ENCODE results near the gene TMED9.

DNA sequence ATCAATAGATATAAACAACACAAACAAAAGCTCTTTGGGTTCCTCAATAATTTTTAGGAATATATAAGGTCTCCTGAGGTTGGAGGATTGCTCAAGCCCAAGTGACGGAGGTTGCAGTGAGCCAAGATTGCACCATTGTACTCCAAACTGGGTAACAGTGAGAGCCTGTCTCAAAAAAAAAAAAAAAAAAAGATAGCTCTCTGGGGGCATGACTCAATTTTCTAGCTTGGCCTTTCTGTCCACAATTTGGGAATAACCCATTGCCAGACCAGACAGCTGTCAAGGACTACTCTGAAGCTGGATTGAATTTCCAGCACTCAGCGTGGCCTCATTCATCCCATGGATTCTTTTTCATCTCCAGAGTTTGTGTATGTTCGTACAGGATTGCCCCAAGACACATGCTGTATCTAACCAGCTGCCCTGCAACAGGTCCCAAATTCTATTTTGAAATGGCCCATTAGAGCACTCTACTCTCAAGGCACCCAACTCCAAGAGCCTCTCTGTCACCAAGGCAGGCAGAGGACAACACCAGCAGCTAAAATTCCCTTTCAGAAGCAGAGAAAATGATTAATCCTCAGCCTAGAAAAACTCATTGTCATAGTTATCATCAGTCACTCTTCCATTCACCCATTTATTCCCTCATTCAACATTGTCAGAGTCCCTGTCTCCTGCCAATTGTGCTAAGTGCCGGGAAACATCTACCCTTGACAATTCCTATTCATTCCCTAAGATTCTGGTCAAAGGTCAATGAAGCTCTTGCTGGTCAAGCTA is 46.3 kb upstream of the TMED9 start:
- TF ChIP-seq, protein P1, sequence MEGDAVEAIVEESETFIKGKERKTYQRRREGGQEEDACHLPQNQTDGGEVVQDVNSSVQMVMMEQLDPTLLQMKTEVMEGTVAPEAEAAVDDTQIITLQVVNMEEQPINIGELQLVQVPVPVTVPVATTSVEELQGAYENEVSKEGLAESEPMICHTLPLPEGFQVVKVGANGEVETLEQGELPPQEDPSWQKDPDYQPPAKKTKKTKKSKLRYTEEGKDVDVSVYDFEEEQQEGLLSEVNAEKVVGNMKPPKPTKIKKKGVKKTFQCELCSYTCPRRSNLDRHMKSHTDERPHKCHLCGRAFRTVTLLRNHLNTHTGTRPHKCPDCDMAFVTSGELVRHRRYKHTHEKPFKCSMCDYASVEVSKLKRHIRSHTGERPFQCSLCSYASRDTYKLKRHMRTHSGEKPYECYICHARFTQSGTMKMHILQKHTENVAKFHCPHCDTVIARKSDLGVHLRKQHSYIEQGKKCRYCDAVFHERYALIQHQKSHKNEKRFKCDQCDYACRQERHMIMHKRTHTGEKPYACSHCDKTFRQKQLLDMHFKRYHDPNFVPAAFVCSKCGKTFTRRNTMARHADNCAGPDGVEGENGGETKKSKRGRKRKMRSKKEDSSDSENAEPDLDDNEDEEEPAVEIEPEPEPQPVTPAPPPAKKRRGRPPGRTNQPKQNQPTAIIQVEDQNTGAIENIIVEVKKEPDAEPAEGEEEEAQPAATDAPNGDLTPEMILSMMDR (IDR thresholded peaks at IDR 0.05), result no peak
- TF ChIP-seq POLR2A (IDR thresholded peaks at IDR 0.05), result no peak
